NCI-H2171 (cell line): ENCODE results near the gene WNK2.
"Not testable (repeated sequence)": the region's sequence is repeated elsewhere in the genome, so short reads cannot be mapped to it uniquely, and the experiment has no call there.

Source experiments
- DNase-seq: peaks from one replicate; lab custom pipeline; 2025; lab: John Stamatoyannopoulos, UW

WNK2 gene

GRCh38 chr9:93237540-93237939, 53.6 kb downstream of the WNK2 start:
- no peak for DNase-seq

GRCh38 chr9:93238953-93239925, 55.3 kb downstream of the WNK2 start:
- DNase-seq = no peak

GRCh38 chr9:93240891-93241334, 57.0 kb downstream of the WNK2 start:
- no peak for DNase-seq

GRCh38 chr9:93243112-93243511, 59.2 kb downstream of the WNK2 start:
- no peak for DNase-seq

GRCh38 chr9:93244101-93244500, 60.2 kb downstream of the WNK2 start:
- peak; percentile 91 for DNase-seq

GRCh38 chr9:93244510-93245436, 60.8 kb downstream of the WNK2 start:
- no peak for DNase-seq

GRCh38 chr9:93245437-93245970, 61.6 kb downstream of the WNK2 start:
- DNase-seq = no peak

- no peak for DNase-seq
Observed at GRCh38 chr9:93246111-93246510, 62.2 kb downstream of the WNK2 start.

- no peak for DNase-seq
Observed at GRCh38 chr9:93246526-93246925, 62.6 kb downstream of the WNK2 start.

- no peak for DNase-seq
Observed at GRCh38 chr9:93247099-93247865, 63.3 kb downstream of the WNK2 start.

- DNase-seq = no peak
Observed at GRCh38 chr9:93247892-93248291, 64.0 kb downstream of the WNK2 start.

- DNase-seq = peak; percentile 6
Observed at GRCh38 chr9:93248386-93249040, 64.6 kb downstream of the WNK2 start.

GRCh38 chr9:93250185-93250584, 66.2 kb downstream of the WNK2 start:
- no peak for DNase-seq

GRCh38 chr9:93251309-93251708, 67.4 kb downstream of the WNK2 start:
- not testable (repeated sequence) for DNase-seq

- no peak for DNase-seq
Observed at GRCh38 chr9:93252116-93252780, 68.3 kb downstream of the WNK2 start.

- no peak for DNase-seq
Observed at GRCh38 chr9:93252781-93253530, 69.0 kb downstream of the WNK2 start.

- DNase-seq = no peak
Observed at GRCh38 chr9:93253633-93254032, 69.7 kb downstream of the WNK2 start.

GRCh38 chr9:93254061-93254481, 70.1 kb downstream of the WNK2 start:
- no peak for DNase-seq

GRCh38 chr9:93254806-93255493, 71.0 kb downstream of the WNK2 start:
- DNase-seq = peak; percentile 91
